ENCODE measurements around the gene ACP4.

- TF ChIP-seq CTCF (IDR thresholded peaks at IDR 0.05; ENCODE audit: low read length) (no peak), EZH2phosphoT487 (IDR thresholded peaks at IDR 0.05; ENCODE audit: low read length) (no peak)
Observed at GRCh38 chr19:50819636-50820035, 29.4 kb downstream of the ACP4 start.

All from MM.1S (cell line).